Renal pelvis (tissue), 12 donors: ENCODE data around the gene GRM5. TPM values are rescaled to one million over a fixed set of nuclear protein-coding genes. Genes with fewer than 3 reads are reported as not detected.
"Not testable (repeated sequence)": the region's sequence is repeated elsewhere in the genome, so short reads cannot be mapped to it uniquely, and the experiment has no call there.

Experiments
- DNase-seq: peaks from one replicate; pipeline ENCODE4 v3.0.0-alpha.2; 2013
- long read RNA-seq, 16 experiments: transcript quantifications; one replicate each; lab custom pipeline, GENCODE V29; 2026
- polyA plus RNA-seq, 3 donors: library from polyadenylated mRNA; unstranded; fragments of 120-200 nt; gene quantifications; one replicate each; pipeline ENCODE4 v1.2.1, GENCODE V29; 2013; ENCODE audit not compliant: insufficient read length in 3 of 3

GRM5 gene
- under 1 TPM; 0.21 to 0.47 (median 0.23) TPM for polyA plus RNA-seq
- long read RNA-seq, donor 1 = 0 reads
- long read RNA-seq, donor 2 = 0 reads
- long read RNA-seq, donor 3 = 0 reads
- long read RNA-seq, donor 4 = 0 reads
- long read RNA-seq, donor 5 = 0 reads
- long read RNA-seq, donor 6 = 0 reads
- long read RNA-seq, donor 7 = 0 reads
- long read RNA-seq, donor 8 = 0 reads
- long read RNA-seq, donor 9 = 0 reads
- long read RNA-seq, donor 10 = 0 reads
- long read RNA-seq, donor 11 = 0 reads
- long read RNA-seq, donor 12 = 0 reads
- long read RNA-seq, donor 13 = 0 reads
- long read RNA-seq, donor 14 = 0 reads
- long read RNA-seq, donor 15 = 0 reads
- long read RNA-seq, donor 16 = 0 reads

GRCh38 chr11:89065651-89066201 is at the start of gene GRM5:
TSS of gene GRM5 (minus strand) at chr11:89065982. CDS start at chr11:89047872, 18,110 bp downstream.
- not testable (repeated sequence) for DNase-seq

- DNase-seq = peak; percentile 5
These were observed 32.2 kb upstream of the GRM5 start for GRCh38 chr11:89097956-89098355.

GRCh38 chr11:89093806-89094205 is 28.0 kb upstream of the GRM5 start:
- not testable (repeated sequence) for DNase-seq

DNA sequence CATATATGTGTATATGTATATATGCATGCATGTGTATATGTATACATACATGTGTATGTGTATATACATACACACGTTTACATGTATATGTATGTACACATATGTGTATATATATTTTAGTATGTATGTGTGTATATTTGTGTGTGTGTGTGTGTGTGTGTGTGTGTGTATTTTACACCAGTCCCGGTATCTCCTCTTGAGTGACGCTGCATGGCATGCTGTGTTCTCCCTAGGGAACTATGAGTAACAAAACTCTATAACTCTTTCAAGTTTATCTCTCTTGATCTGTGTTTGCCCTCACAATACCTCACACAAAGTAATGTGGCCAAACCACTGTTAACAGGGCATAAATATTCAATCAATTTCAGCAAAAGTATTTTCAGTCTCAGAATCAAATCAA is 19.2 kb upstream of the GRM5 start:
- DNase-seq = not testable (repeated sequence)

DNA sequence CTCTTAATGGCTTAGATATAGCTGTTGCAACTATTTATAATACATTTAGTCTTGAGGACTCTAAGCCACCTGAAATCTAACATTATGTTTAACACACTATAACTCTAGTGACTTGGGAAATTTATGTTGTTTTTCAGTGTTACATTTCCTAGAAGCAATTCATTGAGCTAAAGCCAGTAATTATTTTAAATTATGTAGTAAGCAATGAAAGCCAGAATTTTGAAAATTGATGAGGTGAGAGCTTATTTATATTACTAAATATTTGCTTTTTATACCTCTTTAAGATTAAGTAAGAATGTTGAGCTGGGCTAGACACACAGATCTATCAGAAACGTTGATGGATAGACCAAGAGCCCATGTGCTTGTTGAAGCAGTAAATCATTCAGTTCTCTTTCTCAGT is 5.1 kb upstream of the GRM5 start:
- DNase-seq = not testable (repeated sequence)

DNA sequence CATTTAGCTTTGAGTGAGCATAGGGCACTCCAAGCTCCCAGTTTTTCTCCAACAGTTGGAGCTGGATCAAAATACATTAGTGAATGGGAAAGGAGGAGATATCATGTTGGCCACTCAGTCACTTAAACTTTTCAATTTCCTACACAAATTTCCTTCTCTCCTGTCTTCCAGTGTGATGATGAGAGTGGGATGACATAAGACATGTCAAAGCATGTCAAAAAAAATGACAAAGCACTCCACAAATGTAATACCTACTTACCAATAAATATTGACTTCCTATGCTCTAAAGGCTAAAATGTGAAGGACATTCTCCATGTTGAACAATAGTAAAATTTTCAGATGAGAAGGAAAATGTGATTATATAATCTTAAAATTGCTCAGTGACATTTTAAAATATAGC is 1.5 kb upstream of the GRM5 start:
- DNase-seq = no peak

- no peak for DNase-seq
These were observed 716 bp downstream of the GRM5 start for GRCh38 chr11:89065066-89065465.

- DNase-seq = not testable (repeated sequence)
These were observed 2.3 kb downstream of the GRM5 start for GRCh38 chr11:89063481-89063951.

- DNase-seq = not testable (repeated sequence)
These were observed 2.9 kb downstream of the GRM5 start for GRCh38 chr11:89062771-89063298.

GRCh38 chr11:89061839-89062238 is 3.9 kb downstream of the GRM5 start:
- DNase-seq = peak; percentile 39

DNA sequence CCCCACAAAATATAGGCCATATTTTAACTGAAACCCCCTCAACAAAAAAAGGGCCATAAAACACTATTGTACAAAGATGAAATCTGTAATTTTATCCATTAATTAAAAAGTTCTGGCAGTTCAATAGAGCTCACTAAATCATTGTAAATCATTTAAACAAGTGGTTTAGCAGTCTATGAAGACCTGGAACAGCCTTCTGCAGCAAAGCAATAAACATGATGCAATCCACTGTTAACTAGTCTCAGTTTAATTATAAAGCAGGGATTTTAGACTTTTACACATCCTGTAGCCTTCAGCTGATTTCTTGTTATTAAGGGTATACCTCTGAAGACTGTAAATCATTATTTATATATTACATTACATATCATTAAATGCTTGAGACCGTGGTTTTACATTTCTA is 8.4 kb downstream of the GRM5 start:
- DNase-seq = not testable (repeated sequence)

DNA sequence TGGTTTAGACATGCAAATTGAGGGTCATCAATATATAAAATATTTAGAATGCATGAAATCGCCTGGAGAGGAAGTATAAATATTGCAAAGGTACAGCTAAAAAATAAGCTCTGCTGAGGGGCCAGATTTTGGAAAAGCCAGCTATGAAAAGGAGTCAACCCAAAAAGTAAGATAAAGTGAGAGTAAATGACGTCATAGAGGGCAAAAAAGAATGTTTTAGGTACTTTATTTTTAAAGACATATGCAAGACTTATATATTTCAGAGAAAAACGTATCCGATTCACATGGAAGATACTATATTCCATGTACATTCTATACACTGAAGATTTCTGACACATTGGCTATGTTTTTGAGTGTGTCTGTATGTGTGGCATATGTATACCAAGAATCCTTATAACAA is 13.6 kb downstream of the GRM5 start:
- no peak for DNase-seq

- not testable (repeated sequence) for DNase-seq
These were observed 18.6 kb downstream of the GRM5 start for GRCh38 chr11:89047159-89047558.

- DNase-seq = not testable (repeated sequence)
These were observed 21.8 kb downstream of the GRM5 start for GRCh38 chr11:89043861-89044588.

- not testable (repeated sequence) for DNase-seq
These were observed 36.1 kb downstream of the GRM5 start for GRCh38 chr11:89029671-89030070.

DNA sequence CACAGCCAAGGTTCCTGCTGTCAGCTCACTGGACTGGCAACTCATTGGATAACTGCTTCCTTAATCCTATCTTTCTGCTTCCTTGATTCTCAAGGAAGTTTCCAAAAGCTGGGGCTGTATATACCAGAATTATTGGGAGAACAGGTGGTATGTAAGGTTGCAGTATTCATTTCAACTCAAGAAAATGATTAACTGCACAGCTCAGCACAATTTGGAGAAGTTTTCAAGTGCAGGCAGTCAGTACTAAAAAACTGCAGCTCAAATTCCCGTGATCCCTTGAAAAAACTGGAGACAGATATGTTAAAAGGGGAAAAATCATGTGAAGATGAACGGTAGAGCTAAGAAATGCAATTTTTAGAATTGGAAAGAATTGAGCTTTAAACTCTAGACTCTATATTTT is 44.4 kb downstream of the GRM5 start:
- DNase-seq = no peak

- not testable (repeated sequence) for DNase-seq
These were observed 45.8 kb downstream of the GRM5 start for GRCh38 chr11:89019827-89020547.

- DNase-seq = no peak
These were observed 49.6 kb downstream of the GRM5 start for GRCh38 chr11:89016214-89016613.

GRCh38 chr11:89015614-89016013 is 50.2 kb downstream of the GRM5 start:
- no peak for DNase-seq

GRCh38 chr11:89000852-89001251 is 64.9 kb downstream of the GRM5 start:
- not testable (repeated sequence) for DNase-seq

- no peak for DNase-seq
These were observed 86.1 kb downstream of the GRM5 start for GRCh38 chr11:88979641-88980040.

GRCh38 chr11:88978992-88979391 is 86.8 kb downstream of the GRM5 start:
- DNase-seq = not testable (repeated sequence)
